ENCODE measurements around the gene VSTM1. TPM values are rescaled to one million over a fixed set of nuclear protein-coding genes. Genes with fewer than 3 reads are reported as not detected.
A peak's percentile ranks its signal among the peaks of the same experiment; 100 is the strongest.

The VSTM1 gene
- total RNA-seq, 1 donor from 2014 or later, result not detected

DNA sequence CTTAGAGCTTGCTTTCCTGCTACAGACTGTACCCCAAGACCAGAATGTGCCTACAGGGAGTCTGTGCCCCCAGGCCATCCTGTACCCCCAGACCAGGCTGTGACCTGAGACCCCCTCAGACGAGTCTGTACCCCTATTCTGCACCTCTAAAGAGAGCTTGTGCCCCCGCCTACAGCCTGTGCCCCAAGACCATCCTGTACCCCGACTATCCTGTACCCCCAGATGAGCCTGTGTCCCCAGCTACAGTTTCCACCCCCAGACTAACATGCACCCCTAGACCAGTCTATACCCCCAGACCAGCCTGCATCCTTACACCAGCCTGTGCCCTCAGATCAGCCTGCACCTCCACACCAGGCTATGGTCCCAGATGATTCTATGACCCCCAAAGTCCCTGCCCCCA is 70.2 kb downstream of the VSTM1 start:
- no peak for DNase-seq (ENCODE audit: low spot score, unreplicated experiment)
- Mint-ChIP-seq H3K9me3 (ENCODE audit: low read depth) (no peaks in the 10 kb centered on the region), H3K4me1 (ENCODE audit: low read depth) (peaks cover 3% of the 10 kb centered on the region), H3K4me3 (ENCODE audit: low read depth) (no peak overlapping the region), H3K27me3 (peaks cover 38% of the 10 kb centered on the region), H3K27ac (no peak overlapping the region), H3K36me3 (ENCODE audit: insufficient read depth) (no peaks in the 10 kb centered on the region)
- TF ChIP-seq, protein P1, sequence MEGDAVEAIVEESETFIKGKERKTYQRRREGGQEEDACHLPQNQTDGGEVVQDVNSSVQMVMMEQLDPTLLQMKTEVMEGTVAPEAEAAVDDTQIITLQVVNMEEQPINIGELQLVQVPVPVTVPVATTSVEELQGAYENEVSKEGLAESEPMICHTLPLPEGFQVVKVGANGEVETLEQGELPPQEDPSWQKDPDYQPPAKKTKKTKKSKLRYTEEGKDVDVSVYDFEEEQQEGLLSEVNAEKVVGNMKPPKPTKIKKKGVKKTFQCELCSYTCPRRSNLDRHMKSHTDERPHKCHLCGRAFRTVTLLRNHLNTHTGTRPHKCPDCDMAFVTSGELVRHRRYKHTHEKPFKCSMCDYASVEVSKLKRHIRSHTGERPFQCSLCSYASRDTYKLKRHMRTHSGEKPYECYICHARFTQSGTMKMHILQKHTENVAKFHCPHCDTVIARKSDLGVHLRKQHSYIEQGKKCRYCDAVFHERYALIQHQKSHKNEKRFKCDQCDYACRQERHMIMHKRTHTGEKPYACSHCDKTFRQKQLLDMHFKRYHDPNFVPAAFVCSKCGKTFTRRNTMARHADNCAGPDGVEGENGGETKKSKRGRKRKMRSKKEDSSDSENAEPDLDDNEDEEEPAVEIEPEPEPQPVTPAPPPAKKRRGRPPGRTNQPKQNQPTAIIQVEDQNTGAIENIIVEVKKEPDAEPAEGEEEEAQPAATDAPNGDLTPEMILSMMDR (IDR thresholded peaks at IDR 0.05; ENCODE audit: unreplicated experiment), result no peak

DNA sequence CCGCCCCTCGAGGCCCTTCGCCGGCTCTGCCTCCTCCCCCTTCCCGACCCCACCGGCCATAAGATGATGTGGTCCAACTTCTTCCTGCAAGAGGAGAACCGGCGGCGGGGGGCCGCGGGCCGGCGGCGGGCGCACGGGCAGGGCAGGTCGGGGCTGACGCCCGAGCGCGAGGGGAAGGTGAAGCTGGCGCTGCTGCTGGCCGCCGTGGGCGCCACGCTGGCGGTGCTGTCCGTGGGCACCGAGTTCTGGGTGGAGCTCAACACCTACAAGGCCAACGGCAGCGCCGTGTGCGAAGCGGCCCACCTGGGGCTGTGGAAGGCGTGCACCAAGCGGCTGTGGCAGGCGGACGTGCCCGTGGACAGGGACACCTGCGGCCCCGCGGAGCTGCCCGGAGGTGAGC is 70.9 kb downstream of the VSTM1 start:
- peaks cover 35% of the 10 kb centered on the region for H3K27me3 Mint-ChIP-seq
- TF ChIP-seq, protein P1 (IDR thresholded peaks at IDR 0.05; ENCODE audit: unreplicated experiment), result no peak
- H3K4me1 Mint-ChIP-seq (ENCODE audit: low read depth), result peaks cover 3% of the 10 kb centered on the region
- H3K27ac Mint-ChIP-seq, result no peak overlapping the region
- H3K9me3 Mint-ChIP-seq (ENCODE audit: low read depth), result no peaks in the 10 kb centered on the region
- no peaks in the 10 kb centered on the region for H3K36me3 Mint-ChIP-seq (ENCODE audit: insufficient read depth)
- DNase-seq (ENCODE audit: low spot score, unreplicated experiment), result no peak
- no peak overlapping the region for H3K4me3 Mint-ChIP-seq (ENCODE audit: low read depth)

DNA sequence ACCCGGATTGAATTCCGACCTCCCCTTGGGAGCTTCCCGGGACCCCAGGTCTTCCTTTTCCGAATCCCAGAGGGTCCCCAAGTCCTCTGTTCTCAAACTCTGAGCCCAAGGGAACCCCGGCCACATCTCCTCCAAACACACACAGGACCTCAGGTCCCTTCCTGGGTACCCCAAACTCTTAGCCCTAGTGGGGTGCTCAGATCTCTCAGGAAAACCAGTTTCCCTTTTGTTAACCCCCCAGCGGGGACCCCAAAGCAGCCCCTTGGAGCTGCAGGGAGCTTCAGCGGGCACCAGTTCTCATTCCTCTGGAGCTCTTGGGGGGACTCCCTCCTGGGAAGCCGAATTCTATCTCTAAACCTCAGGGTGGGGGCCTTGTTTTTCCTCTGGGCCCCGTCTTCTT is 71.5 kb downstream of the VSTM1 start:
- TF ChIP-seq, protein P1 (IDR thresholded peaks at IDR 0.05; ENCODE audit: unreplicated experiment), result no peak
- H3K27me3 Mint-ChIP-seq, result peaks cover 29% of the 10 kb centered on the region

DNA sequence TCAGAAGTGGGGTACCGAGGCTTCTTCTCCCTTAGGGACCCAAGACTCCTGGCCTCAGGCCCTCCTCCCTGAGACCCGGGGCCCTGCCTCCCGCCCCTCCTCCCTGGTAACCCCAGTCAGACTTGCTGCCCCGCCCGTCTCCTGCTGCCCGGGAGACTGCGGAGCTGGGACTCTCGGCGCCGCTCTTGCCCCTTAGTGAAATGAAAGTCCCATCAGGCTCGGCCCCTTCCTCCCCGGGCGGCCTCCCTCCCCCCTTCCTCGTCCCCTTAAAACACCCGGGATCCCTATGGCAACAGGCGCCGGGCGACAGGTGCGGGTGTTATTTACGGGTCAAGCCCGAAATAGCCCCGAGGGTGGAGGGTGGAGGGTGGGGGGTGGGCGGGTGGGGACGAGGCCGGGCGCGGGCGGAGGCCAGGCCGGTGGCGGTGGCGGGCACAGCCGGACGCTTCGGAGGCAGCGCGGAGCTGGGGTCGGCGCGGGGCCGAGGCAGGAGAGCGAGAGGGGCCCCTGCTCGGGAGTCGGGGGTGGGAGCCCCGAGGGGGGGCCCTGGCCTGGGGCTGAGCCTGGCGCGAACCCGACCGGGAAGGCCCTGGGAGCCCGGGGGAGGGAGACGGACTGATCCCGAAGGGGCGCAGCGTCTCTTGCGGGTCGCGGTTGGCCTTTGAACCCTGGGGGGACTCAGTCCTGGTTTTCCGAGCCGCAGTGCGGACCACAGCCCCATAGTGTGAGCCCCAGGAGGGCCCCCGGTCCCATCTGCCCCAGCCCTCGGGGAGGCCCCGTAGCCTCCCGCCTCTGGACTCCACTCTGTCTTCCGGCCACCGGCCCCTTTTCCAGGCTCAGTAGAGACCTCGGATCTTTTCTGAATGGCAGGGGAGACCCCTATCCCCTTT is 72.2 kb downstream of the VSTM1 start, which contains the start of gene CACNG6:
CACNG6 (plus strand) TSS at position 414 of the 890 bp plus-strand sequence. CDS start 1,241 bp downstream, outside the sequence.
- Mint-ChIP-seq H3K9me3 (ENCODE audit: low read depth) (no peaks in the 10 kb centered on the region), H3K4me1 (ENCODE audit: low read depth) (peaks cover 3% of the 10 kb centered on the region), H3K27ac (peak within 1 kb of the TSS; percentile 40), H3K27me3 (peaks cover 28% of the 10 kb centered on the region), H3K36me3 (ENCODE audit: insufficient read depth) (no peaks in the 10 kb centered on the region), H3K4me3 (ENCODE audit: low read depth) (peak within 1 kb of the TSS; percentile 70)
- peak; percentile 62 for DNase-seq (ENCODE audit: low spot score, unreplicated experiment)
- TF ChIP-seq, protein P1 (IDR thresholded peaks at IDR 0.05; ENCODE audit: unreplicated experiment), result no peak

More for the DNA sequence above, 71.5 kb downstream of the VSTM1 start:
- DNase-seq (ENCODE audit: low spot score, unreplicated experiment), result no peak
- H3K36me3 Mint-ChIP-seq (ENCODE audit: insufficient read depth), result no peaks in the 10 kb centered on the region
- H3K27ac Mint-ChIP-seq, result peak overlapping the region; percentile 40
- H3K4me3 Mint-ChIP-seq (ENCODE audit: low read depth), result peak overlapping the region; percentile 70
- peaks cover 3% of the 10 kb centered on the region for H3K4me1 Mint-ChIP-seq (ENCODE audit: low read depth)
- H3K9me3 Mint-ChIP-seq (ENCODE audit: low read depth), result no peaks in the 10 kb centered on the region

Other genes starting within 250 kb of the VSTM1 start
- gene NLRP12, start 239.6 kb downstream of the VSTM1 start, total RNA-seq, result not detected in 2 replicates
- 80.2 and 80.4 TPM in 2 replicates for gene MYADM, start 196.0 kb downstream of the VSTM1 start, total RNA-seq
- gene PRKCG, start 181.7 kb downstream of the VSTM1 start, total RNA-seq, result 6.5 and 8.4 TPM in 2 replicates
- 0.18 TPM in 1 of 2 replicates, not detected in the other for gene CACNG7, start 154.6 kb downstream of the VSTM1 start, total RNA-seq
- gene CACNG8, start 101.0 kb downstream of the VSTM1 start, total RNA-seq, result 0.36 and 0.40 TPM in 2 replicates
- 7.6 and 8.4 TPM in 2 replicates for gene CACNG6, start 72.3 kb downstream of the VSTM1 start, total RNA-seq
- gene TARM1, start 17.5 kb upstream of the VSTM1 start, total RNA-seq, result not detected in 2 replicates
- not detected in 2 replicates for gene OSCAR, start 36.9 kb upstream of the VSTM1 start, total RNA-seq
- gene NDUFA3, start 39.0 kb upstream of the VSTM1 start, total RNA-seq, result 139 and 162 TPM in 2 replicates
- gene TFPT, start 51.8 kb upstream of the VSTM1 start, total RNA-seq, result 21.1 and 21.8 TPM in 2 replicates
- 71.3 and 78.8 TPM in 2 replicates for gene PRPF31, start 51.9 kb upstream of the VSTM1 start, total RNA-seq
- gene CNOT3, start 73.9 kb upstream of the VSTM1 start, total RNA-seq, result 75.4 and 77.3 TPM in 2 replicates
- gene LENG1, start 95.8 kb upstream of the VSTM1 start, total RNA-seq, result 6.8 and 7.2 TPM in 2 replicates
- 119 and 125 TPM in 2 replicates for gene TMC4, start 109.3 kb upstream of the VSTM1 start, total RNA-seq
- 91.5 and 99.1 TPM in 2 replicates for gene MBOAT7, start 125.7 kb upstream of the VSTM1 start, total RNA-seq
- gene TSEN34, start 127.4 kb upstream of the VSTM1 start, total RNA-seq, result 38.6 and 39.7 TPM in 2 replicates
- 1,160 and 1,179 TPM in 2 replicates for gene RPS9, start 137.0 kb upstream of the VSTM1 start, total RNA-seq
- gene LILRB3, start 159.1 kb upstream of the VSTM1 start, total RNA-seq, result 0.50 TPM in 1 of 2 replicates, not detected in the other
- gene LILRA6, start 178.9 kb upstream of the VSTM1 start, total RNA-seq, result not detected in 2 replicates
- not detected in 2 replicates for gene LILRB5, start 193.4 kb upstream of the VSTM1 start, total RNA-seq
- not detected in 2 replicates for gene LILRB2, start 217.2 kb upstream of the VSTM1 start, total RNA-seq
- not detected in 2 replicates for gene LILRA5, start 249.3 kb upstream of the VSTM1 start, total RNA-seq